Loucy (cell line): Measurements from ENCODE around the gene FHIT.

ENCODE experiments used
- CTCF ChIP-seq: fragments of 200-600 bp; sonication (generic); conservative IDR thresholded peaks from 2 replicates; pipeline ENCODE4 v1.5.1; 2014; ENCODE audit warnings: mild to moderate bottlenecking, antibody characterized with exemption, low read length
- EZH2phosphoT487 ChIP-seq: fragments of 200-600 bp; IDR thresholded peaks from 2 replicates; pipeline ENCODE4 v1.6.1; 2018; ENCODE audit warnings: antibody characterized with exemption, mild to moderate bottlenecking, moderate library complexity, borderline replicate concordance

GRCh38 chr3:59979542-59979941 lies 1271.7 kb downstream of the FHIT start:
- TF ChIP-seq CTCF (no peak), EZH2phosphoT487 (no peak)
